Measurements from ENCODE around the gene STON2.
"Not testable (repeated sequence)": the region's sequence is repeated elsewhere in the genome, so short reads cannot be mapped to it uniquely, and the experiment has no call there.

STON2 gene

DNA sequence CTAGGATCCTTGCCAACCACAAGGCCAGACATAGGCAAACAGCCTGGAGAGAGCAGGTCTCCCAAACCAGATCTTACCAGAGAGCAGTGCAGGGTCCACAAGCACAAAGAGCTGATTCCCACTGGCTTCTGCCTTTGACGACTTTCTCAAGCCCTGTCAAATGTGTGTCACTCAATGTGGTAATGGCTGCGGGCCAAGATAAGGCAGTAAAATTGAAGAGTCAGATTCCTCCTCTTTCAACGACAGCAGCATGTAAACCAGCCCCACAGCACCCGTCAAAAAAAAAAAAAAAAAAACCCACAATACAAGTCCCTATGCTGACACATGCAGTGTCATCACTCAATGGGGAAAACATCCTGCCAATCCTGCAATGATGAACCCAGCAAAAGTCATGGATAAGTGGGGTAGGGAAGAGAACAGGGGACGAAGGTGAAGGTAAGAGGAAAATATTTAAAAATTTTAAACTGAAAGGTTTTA, at the start of gene STON2:
Gene STON2 (minus strand): TSS at position 123 of the 477 bp plus-strand sequence. CDS start 1,942 bp downstream, outside the sequence.
- no peak within 1 kb of the TSS for H3K4me3 ChIP-seq
- peak within 1 kb of the TSS in 20 of 21 experiments; percentile 37 to 88 (median 66) for H3K27ac ChIP-seq

DNA sequence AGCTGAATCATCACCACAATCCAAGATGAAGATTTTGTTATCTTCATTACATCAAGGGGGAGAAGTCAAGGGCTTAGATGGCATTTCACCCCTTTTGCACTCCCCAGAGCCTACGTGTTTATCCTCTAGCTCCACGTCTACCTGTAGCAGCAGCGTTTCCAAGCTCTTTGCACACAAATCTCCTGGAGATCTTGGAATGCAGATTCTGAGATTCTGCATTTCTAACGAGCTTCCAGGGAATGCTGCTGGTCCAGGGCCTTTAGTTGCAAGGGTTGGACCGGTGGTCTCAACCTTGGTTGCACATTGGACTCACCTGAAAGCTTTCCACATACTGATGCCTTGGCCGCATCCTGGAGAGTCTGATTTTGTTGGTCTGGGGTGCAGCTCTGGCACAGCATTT, 49.5 kb upstream of the STON2 start:
- H3K27ac ChIP-seq = peak overlapping the region in 2 of 21 experiments; percentile 15 to 60
- H3K4me3 ChIP-seq = no peak overlapping the region

GRCh38 chr14:81449114-81449513, 49.0 kb upstream of the STON2 start:
- peak overlapping the region in 2 of 21 experiments; percentile 15 to 60 for H3K27ac ChIP-seq
- no peak overlapping the region for H3K4me3 ChIP-seq

- H3K27ac ChIP-seq = peak overlapping the region in 2 of 21 experiments; percentile 38 to 42
Measured at GRCh38 chr14:81447021-81447764, 47.1 kb upstream of the STON2 start.

DNA sequence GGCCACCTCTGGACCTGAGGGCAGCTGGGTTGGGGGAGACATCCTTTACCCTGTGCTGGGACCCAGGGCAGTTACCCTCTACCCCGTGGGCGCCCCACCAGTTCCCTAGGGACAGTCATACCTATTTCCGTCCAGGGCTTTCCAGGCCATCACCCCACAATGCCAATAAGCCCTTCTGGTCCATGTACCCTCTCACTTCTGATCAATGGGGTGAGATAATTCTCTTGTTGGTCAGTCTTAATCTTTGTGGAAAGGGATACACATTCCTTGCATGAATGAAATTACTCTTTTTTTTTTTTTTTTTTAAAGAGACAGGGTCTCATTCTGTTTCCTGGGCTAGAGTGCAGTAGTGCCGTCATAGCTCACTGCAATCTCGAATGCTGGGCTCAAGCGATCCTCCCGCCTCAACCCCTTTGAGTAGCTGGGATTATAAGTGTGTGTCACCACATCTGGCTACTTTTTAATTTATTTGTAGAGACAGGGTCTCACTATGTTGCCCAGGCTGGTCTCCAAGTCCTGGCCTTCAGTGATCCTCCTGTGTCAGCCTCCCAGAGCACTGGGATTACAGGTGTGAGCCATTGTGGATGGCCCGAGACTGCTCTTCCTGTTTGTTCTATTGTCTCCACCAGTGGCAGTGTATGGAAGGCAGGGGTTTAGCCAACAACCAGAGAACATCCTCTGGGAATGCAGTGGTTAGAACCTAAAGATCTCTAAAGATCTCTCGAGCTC, 46.3 kb upstream of the STON2 start:
- H3K4me3 ChIP-seq = no peak overlapping the region
- peak overlapping the region in 2 of 21 experiments; percentile 38 to 42 for H3K27ac ChIP-seq

More at GRCh38 chr14:81447021-81447764, 47.1 kb upstream of the STON2 start:
- no peak overlapping the region for H3K4me3 ChIP-seq

GRCh38 chr14:81441626-81442134, 41.6 kb upstream of the STON2 start:
- no peak overlapping the region for H3K27ac ChIP-seq
- no peak overlapping the region for H3K4me3 ChIP-seq

GRCh38 chr14:81440041-81440440, 39.9 kb upstream of the STON2 start:
- no peak overlapping the region for H3K4me3 ChIP-seq
- no peak overlapping the region for H3K27ac ChIP-seq

GRCh38 chr14:81437244-81437643, 37.1 kb upstream of the STON2 start:
- Histone ChIP-seq H3K4me3 (no peak overlapping the region), H3K27ac (no peak overlapping the region)

- Histone ChIP-seq H3K27ac (peak overlapping the region in 15 of 21 experiments; percentile 18 to 85 (median 70)), H3K4me3 (peak overlapping the region; percentile 31 to 74 (median 59))
Measured at GRCh38 chr14:81436296-81437138, 36.4 kb upstream of the STON2 start.

DNA sequence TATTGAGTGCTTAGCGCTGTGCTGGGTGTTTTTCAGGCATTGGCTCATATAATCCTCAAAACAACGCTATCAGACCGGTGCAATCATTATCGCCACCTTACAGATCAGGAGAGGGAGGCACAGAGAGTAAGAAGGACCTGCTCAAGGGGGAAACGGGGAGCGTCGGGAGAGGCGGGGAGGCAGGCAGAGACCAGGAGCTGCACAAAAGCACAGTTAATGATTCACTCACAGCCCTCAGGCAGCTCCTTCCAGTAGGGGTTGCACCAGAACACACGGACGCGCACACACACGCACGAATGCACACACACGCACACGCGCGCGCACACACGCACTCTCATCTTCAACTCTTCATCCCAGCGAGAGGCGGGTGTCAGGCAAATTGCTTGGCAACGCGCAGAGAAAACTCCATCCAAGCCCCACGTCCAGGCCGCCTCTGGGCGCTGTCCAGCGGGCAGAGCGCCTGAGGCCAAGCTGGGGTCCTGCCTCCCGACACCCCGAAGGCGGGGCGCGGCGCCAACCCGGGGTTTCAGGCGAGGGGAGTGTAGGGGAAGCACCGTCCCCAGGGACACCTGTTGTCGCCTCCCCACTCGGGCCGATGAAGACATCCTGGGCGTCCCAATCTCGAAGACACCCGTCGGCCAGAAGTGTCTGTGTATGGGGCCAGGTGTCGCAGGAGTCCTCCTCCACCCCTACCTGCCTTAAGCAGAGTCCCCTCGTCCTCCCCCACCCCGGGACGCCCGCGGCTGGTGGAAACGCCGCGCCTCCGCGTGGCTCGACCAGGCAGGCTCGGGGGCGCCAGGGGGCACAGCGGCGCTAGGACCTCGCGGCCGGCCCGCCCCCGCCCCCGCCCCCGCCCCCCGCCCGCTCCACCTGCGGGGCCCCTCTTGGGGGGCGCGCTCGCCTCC, 35.5 kb upstream of the STON2 start:
- Histone ChIP-seq H3K27ac (peak overlapping the region in 15 of 21 experiments; percentile 18 to 85 (median 70)), H3K4me3 (peak overlapping the region; percentile 31 to 74 (median 59))

GRCh38 chr14:81435048-81435390, 34.9 kb upstream of the STON2 start:
- H3K27ac ChIP-seq = peak overlapping the region in 5 of 21 experiments; percentile 33 to 85 (median 45)
- peak overlapping the region; percentile 31 to 74 (median 59) for H3K4me3 ChIP-seq

GRCh38 chr14:81434230-81434629, 34.1 kb upstream of the STON2 start:
- Histone ChIP-seq H3K4me3 (no peak overlapping the region), H3K27ac (peak overlapping the region in 2 of 21 experiments; percentile 43 to 47)

DNA sequence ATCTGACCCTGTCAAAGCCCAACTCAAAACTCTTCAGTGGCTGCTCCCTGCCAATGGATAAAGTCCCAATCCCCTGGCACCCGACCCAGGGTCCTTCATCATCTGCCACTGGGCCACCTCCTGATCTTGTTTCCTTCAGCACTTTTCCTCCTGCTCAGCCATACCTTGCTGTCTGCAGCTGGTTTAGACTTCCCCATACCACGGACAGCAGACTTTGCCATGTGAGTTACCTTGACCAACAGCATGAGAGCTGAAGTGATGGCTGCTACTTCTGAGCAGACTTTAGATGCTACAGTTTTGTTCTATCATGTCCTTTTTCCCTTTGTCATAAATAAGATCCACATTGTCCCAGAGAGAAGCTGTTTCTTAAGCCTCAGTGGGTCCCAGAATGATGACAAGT, 33.3 kb upstream of the STON2 start:
- H3K4me3 ChIP-seq = no peak overlapping the region
- peak overlapping the region in 2 of 21 experiments; percentile 2 to 43 for H3K27ac ChIP-seq

DNA sequence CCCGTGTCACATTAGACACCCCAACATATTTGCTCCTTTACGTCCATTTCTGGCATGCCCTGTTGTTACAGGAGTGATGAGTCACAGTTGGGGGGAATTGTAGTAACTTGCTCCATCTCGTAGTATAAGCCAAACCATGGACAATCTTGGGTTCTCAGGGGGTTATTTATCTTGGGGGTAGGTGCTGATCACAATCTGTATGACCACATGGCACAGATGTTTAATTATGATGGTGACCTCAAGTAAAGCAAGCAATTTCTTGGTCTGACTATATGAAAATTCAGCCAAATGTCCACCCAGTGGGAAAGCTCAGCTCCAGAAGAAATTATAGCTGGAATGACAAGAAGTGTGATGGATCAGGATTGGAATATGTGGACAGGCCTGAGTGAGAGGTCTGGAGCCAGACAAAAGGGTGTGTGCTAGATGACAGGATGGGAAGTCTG, 32.1 kb upstream of the STON2 start:
- Histone ChIP-seq H3K4me3 (no peak overlapping the region), H3K27ac (no peak overlapping the region)

DNA sequence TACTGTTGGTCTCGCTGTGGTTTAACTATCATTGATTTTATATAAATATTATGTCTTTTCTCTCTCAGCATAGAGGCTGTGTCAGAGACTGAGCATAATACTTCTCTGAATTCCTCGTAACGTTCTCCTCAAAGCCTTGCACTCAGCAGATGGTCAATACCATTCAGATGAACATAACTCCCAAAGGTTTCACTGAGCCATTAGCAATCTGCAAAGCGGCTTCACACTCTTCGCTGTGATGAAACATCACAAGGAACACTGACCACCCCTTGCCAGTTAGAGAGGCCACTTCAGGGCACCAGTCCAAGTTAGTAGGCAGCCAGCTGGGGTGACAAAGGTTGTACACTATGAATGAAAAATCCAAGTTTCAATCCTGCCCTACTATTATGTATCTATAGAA, 30.1 kb upstream of the STON2 start:
- H3K4me3 ChIP-seq = no peak overlapping the region
- no peak overlapping the region for H3K27ac ChIP-seq

DNA sequence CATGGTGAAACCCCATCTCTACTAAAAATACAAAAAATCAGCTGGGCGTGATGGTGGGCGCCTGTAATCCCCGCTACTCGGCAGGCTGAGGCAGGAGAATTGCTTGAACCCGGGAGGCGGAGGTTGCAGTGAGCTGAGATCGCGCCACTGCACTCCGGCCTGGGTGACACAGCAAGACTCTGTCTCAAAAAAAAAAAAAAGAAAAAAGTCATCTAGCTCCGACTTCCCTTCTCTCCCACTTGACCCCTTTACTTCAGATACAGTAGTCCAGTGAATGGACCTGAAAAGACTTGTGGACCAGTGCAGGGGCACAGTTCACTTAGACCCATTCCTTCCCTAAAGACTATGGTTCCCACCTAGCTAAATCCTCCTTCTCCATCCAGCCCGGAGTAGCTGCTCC, 29.6 kb upstream of the STON2 start:
- H3K27ac ChIP-seq, H3K4me3 ChIP-seq: not testable (repeated sequence)

GRCh38 chr14:81429028-81429427, 28.9 kb upstream of the STON2 start:
- no peak overlapping the region for H3K4me3 ChIP-seq
- H3K27ac ChIP-seq = peak overlapping the region in 1 of 21 experiments; percentile 2

DNA sequence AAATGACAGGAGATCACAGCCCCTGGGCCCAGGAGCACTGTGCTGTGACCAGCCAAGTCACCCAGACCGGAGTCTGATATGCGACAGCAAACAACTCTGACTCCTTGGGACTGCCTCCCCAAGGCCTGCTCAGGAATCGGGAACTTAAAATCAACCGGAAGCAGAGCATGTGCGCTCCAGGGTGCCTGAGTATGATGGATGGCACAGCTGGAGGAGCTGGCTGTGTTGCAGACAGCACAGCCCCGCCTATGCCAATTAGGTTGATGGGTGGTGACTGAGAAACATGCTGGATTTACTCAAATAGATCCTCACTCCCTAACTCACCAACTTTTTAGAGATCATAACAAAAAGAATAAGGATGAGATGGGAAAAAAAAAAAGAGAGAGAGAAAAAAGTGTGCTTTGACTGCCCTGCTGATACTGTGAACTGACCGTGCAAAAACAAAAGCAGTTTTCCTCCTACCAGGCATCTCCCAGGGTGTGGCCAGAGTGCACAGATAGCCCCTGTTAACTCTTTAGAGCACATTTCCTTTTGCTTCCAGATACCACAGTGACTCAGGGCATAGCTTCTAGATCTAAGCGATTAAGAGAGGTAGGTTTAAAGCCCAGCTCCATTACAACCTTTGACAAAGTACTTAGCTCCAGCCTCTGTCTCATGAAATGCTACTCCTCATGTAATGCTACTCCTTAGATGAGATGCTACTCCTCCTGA, 27.4 kb upstream of the STON2 start:
- peak overlapping the region in 5 of 21 experiments; percentile 3 to 47 (median 36) for H3K27ac ChIP-seq
- no peak overlapping the region for H3K4me3 ChIP-seq
